ENCODE results near the gene ACKR3.

The ACKR3 gene

GRCh38 chr2:236587861-236588815 is 18.5 kb downstream of the ACKR3 start:
- DNase-seq (ENCODE audit: low spot score) = no peak

- DNase-seq (ENCODE audit: low spot score) = no peak
Observed at GRCh38 chr2:236588932-236589592, 19.4 kb downstream of the ACKR3 start.

GRCh38 chr2:236590846-236591245 is 21.2 kb downstream of the ACKR3 start:
- DNase-seq (ENCODE audit: low spot score) = no peak

- DNase-seq (ENCODE audit: low spot score) = no peak
Observed at GRCh38 chr2:236592821-236593220, 23.2 kb downstream of the ACKR3 start.

GRCh38 chr2:236593531-236593930 is 23.9 kb downstream of the ACKR3 start:
- no peak for DNase-seq (ENCODE audit: low spot score)

- DNase-seq (ENCODE audit: low spot score) = no peak
Observed at GRCh38 chr2:236593956-236594355, 24.3 kb downstream of the ACKR3 start.

GRCh38 chr2:236597629-236598028 is 28.0 kb downstream of the ACKR3 start:
- DNase-seq (ENCODE audit: low spot score) = no peak

GRCh38 chr2:236599059-236599458 is 29.4 kb downstream of the ACKR3 start:
- DNase-seq (ENCODE audit: low spot score) = no peak

- no peak for DNase-seq (ENCODE audit: low spot score)
Observed at GRCh38 chr2:236600158-236600557, 30.5 kb downstream of the ACKR3 start.

GRCh38 chr2:236600892-236601291 is 31.3 kb downstream of the ACKR3 start:
- no peak for DNase-seq (ENCODE audit: low spot score)

GRCh38 chr2:236601316-236602202 is 31.9 kb downstream of the ACKR3 start:
- no peak for DNase-seq (ENCODE audit: low spot score)

GRCh38 chr2:236602678-236603077 is 33.1 kb downstream of the ACKR3 start:
- no peak for DNase-seq (ENCODE audit: low spot score)

GRCh38 chr2:236603361-236604015 is 33.9 kb downstream of the ACKR3 start:
- DNase-seq (ENCODE audit: low spot score) = no peak

GRCh38 chr2:236604575-236605344 is 35.1 kb downstream of the ACKR3 start:
- no peak for DNase-seq (ENCODE audit: low spot score)

GRCh38 chr2:236605345-236605734 is 35.7 kb downstream of the ACKR3 start:
- DNase-seq (ENCODE audit: low spot score) = no peak

- no peak for DNase-seq (ENCODE audit: low spot score)
Observed at GRCh38 chr2:236606023-236606422, 36.4 kb downstream of the ACKR3 start.

- DNase-seq (ENCODE audit: low spot score) = no peak
Observed at GRCh38 chr2:236607471-236608187, 38.0 kb downstream of the ACKR3 start.

- DNase-seq (ENCODE audit: low spot score) = no peak
Observed at GRCh38 chr2:236608188-236608525, 38.5 kb downstream of the ACKR3 start.

GRCh38 chr2:236608710-236609109 is 39.1 kb downstream of the ACKR3 start:
- DNase-seq (ENCODE audit: low spot score) = no peak
